Endothelial cell of umbilical vein (primary cell): ENCODE measurements around the gene CCDC106. TPM values are rescaled to one million over a fixed set of nuclear protein-coding genes. Genes with fewer than 3 reads are reported as not detected.

ENCODE experiments used
- BruUV-seq: library from RNA; stranded (reverse); fragments of 400-500 nt; replicated peaks from 2 replicates; lab custom pipeline; 2021; lab: Mats Ljungman, UMichigan
- CTCF ChIA-PET: fragments of 300-600, 350-600 bp; sonication (Branson Sonifier 250); formaldehyde crosslinking; loops from one replicate; lab custom pipeline; 2021; ENCODE audit warnings: antibody characterized with exemption, inconsistent platforms; lab: Charles Lee
- POLR2A ChIA-PET: fragments of 300-600, 350-600 bp; sonication (Branson Sonifier 250); formaldehyde crosslinking; loops from one replicate; lab custom pipeline; 2021; ENCODE audit warnings: antibody characterized with exemption, inconsistent platforms; lab: Charles Lee
- DNase-seq: peaks from one replicate; pipeline ENCODE4 v3.0.0-alpha.2; 2011; ENCODE audit warnings: low read depth, low spot score
- FAIRE-seq: peaks from 2 replicates; lab custom pipeline; 2011; peaks lifted over from hg19 to GRCh38; lab: Jason Lieb, UNC
- H2AFZ ChIP-seq: 2 replicates; pipeline ENCODE4 v1.6.0; 2012; ENCODE audit warnings: low read depth, low read length, control low read depth, inconsistent platforms
- H3K27ac ChIP-seq: 2 replicates; pipeline ENCODE4 v1.5.1; 2011; ENCODE audit warnings: low read depth, mild to moderate bottlenecking, control low read depth, low read length, moderate library complexity; ENCODE audit not compliant: insufficient read depth
- H3K27me3 ChIP-seq, 2 experiments: 2 replicates each; pipeline versions ENCODE4 v1.6.0 to v1.6.1; 2011; ENCODE audit warnings: low read length in 2 of 2, mixed read lengths in 1 of 2; ENCODE audit not compliant: control insufficient read depth in 2 of 2, insufficient read depth in 2 of 2
- H3K36me3 ChIP-seq, 2 experiments: 2 replicates in 1 of 2; 3 replicates in 1 of 2; pipeline ENCODE4 v1.5.1; 2011; ENCODE audit warnings: low read length in 2 of 2, mild to moderate bottlenecking in 1 of 2, moderate library complexity in 1 of 2; ENCODE audit not compliant: control insufficient read depth in 2 of 2, insufficient read depth in 2 of 2; ENCODE audit errors: extremely low read depth in 1 of 2
- H3K4me1 ChIP-seq: 3 replicates; pipeline ENCODE4 v1.5.1; 2011; ENCODE audit warnings: mild to moderate bottlenecking, low read length; ENCODE audit not compliant: control insufficient read depth, insufficient read depth; ENCODE audit errors: extremely low read depth
- H3K4me2 ChIP-seq: 2 replicates; pipeline ENCODE4 v1.6.1; 2011; ENCODE audit warnings: low read length, control low read depth, mixed read lengths; ENCODE audit not compliant: insufficient read depth
- H3K4me3 ChIP-seq, 3 experiments: fragments of 200-600 bp in 1 of 3; sonication (generic), shearing (Covaris generic) in 1 of 3; replicated peaks in 1 of 3; 2 replicates each; pipeline ENCODE4 v1.5.1; 2011 to 2016; ENCODE audit warnings: control low read depth in 3 of 3, low read length in 3 of 3, mild to moderate bottlenecking in 2 of 3, inconsistent platforms in 1 of 3, low read depth in 1 of 3, moderate library complexity in 1 of 3; ENCODE audit not compliant: insufficient read depth in 1 of 3
- H3K79me2 ChIP-seq: 2 replicates; pipeline ENCODE4 v1.6.0; 2012; ENCODE audit warnings: low read length, inconsistent platforms; ENCODE audit not compliant: control insufficient read depth, insufficient read depth
- H3K9ac ChIP-seq: replicated peaks from 2 replicates; pipeline ENCODE3; 2011; ENCODE audit warnings: low read length, control low read depth; ENCODE audit not compliant: insufficient read depth; ENCODE audit errors: extremely low read depth
- H3K9me1 ChIP-seq: replicated peaks from 3 replicates; pipeline ENCODE4 v1.6.0; 2011; ENCODE audit warnings: mild to moderate bottlenecking, low read length; ENCODE audit not compliant: control insufficient read depth, insufficient read depth; ENCODE audit errors: extremely low read depth
- H3K9me3 ChIP-seq: replicated peaks from 2 replicates; pipeline ENCODE4 v1.5.1; 2012; ENCODE audit warnings: low read length, inconsistent platforms; ENCODE audit not compliant: control insufficient read depth, insufficient read depth
- H4K20me1 ChIP-seq: replicated peaks from 2 replicates; pipeline ENCODE3; 2011; ENCODE audit warnings: mild to moderate bottlenecking, low read length; ENCODE audit not compliant: control insufficient read depth, insufficient read depth; ENCODE audit errors: extremely low read depth
- EZH2 ChIP-seq: IDR thresholded peaks from 2 replicates; pipeline ENCODE4 v1.6.1; 2012; ENCODE audit warnings: borderline replicate concordance, low read depth, mild to moderate bottlenecking, moderate library complexity, low read length, inconsistent platforms; ENCODE audit not compliant: severe bottlenecking
- FOS ChIP-seq: IDR thresholded peaks from 2 replicates; pipeline ENCODE4 v1.6.1; 2011; ENCODE audit warnings: mild to moderate bottlenecking, low read length, moderate library complexity, borderline replicate concordance; ENCODE audit not compliant: insufficient read depth
- GATA2 ChIP-seq: IDR thresholded peaks from 2 replicates; pipeline ENCODE4 v1.7.0; 2011; ENCODE audit warnings: low read depth, mild to moderate bottlenecking, moderate library complexity, mixed read lengths, low read length; ENCODE audit not compliant: insufficient read length, insufficient read depth
- JUN ChIP-seq: IDR thresholded peaks from 2 replicates; pipeline ENCODE4 v1.6.1; 2011; ENCODE audit warnings: borderline replicate concordance, low read depth; ENCODE audit not compliant: insufficient read length, insufficient read depth
- MYC ChIP-seq: IDR thresholded peaks from one replicate; pipeline ENCODE4 v1.6.1; 2011; ENCODE audit warnings: mild to moderate bottlenecking, low read depth, low read length
- POLR2A ChIP-seq: IDR thresholded peaks from 2 replicates; pipeline ENCODE4 v1.6.1; 2012; ENCODE audit warnings: low read depth, mild to moderate bottlenecking, control low read depth, low read length
- POLR2AphosphoS5 ChIP-seq: IDR thresholded peaks from 2 replicates; pipeline ENCODE4 v1.6.1; 2012; ENCODE audit warnings: low read depth, mild to moderate bottlenecking, control low read depth, low read length, moderate library complexity; ENCODE audit not compliant: insufficient read depth
- dilution Hi-C: fragments of 300-500 bp; cut with MboI; formaldehyde crosslinking; loops from one replicate; pipeline ENCODE4 v1.15.0; 2019; ENCODE audit warnings: low sequenced_read_pairs; ENCODE audit not compliant: extremely low pct_ligation_motif_present
- intact Hi-C: fragments of 100-400 bp; cut with micrococcal nuclease; formaldehyde crosslinking; loops from one replicate; pipeline ENCODE4 v1.10.0; 2022
- polyA plus RNA-seq, 4 experiments: library from polyadenylated mRNA; depleted of rRNA in 3 of 4; stranded (reverse) in 3 of 4; unstranded in 1 of 4; fragments of >200 nt; gene quantifications; 2 replicates each; pipeline versions ENCODE4 v1.2.1 to v1.2.3, GENCODE V29; 2011 to 2012; ENCODE audit warnings: missing spikeins in 1 of 4
- total RNA-seq: library from RNA; stranded (reverse); gene quantifications from 2 replicates; pipeline ENCODE4 v1.2.3, GENCODE V29; 2021
- TF ChIP-seq, protein P1 (sequence below), 2 donors: IDR thresholded peaks; 1 replicate in 1 of 2; 2 replicates in 1 of 2; pipeline ENCODE4 v1.5.1; 2011; ENCODE audit warnings: low read length in 2 of 2, mild to moderate bottlenecking in 2 of 2, moderate library complexity in 2 of 2, control low read depth in 1 of 2, inconsistent platforms in 1 of 2, low read depth in 1 of 2; ENCODE audit not compliant: insufficient read depth in 1 of 2; ENCODE audit errors: extremely low read depth in 1 of 2
- TF ChIP-seq, protein P2 (sequence below): IDR thresholded peaks from 2 replicates; pipeline ENCODE4 v1.6.1; 2011; ENCODE audit not compliant: insufficient read depth, insufficient read length

CCDC106 gene
- total and polyA plus RNA-seq, 2 donors (not counting 3 experiments of a cell fraction or from before 2014, with no cell fraction given), result 11.8 to 12.0 TPM

DNA sequence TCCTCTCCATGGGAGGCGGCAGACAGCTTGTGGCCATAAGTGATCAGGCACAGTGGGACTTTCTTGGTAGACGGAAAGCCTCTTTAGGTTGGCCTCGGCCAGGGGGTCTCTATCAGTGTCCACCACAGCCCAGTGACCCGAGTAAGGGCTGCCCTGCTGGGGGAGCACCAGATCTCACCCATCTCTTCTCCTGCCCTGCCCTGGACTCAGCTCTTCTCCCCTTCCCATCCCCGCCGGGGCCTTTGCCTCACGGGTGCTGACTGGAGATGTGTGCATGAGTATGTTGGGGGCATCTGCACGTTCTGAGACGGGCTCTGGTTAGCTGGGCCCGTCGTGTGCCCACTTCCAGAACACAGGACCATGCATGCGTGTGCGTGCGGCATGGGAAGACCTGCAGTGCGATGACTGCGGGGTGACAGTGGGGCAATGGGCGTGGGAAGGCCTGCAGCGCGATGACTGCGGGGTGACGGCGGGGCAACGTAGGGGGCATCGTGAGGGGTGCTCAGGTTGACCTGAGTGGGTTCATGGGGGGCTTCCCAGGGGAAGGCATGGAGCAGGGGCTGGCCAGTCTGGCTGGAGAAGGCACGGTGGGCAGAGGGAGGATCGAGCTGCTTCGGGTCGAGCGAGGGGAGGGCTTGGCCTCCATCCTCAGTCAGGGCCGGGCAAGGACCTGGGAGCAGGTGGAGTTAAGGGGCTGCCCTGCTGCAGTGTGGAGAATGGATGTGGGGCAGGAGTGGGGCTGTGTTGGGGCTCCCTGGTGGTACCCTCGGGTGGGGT lies 42.9 kb downstream of the CCDC106 start:
- TF ChIP-seq POLR2A, result no peak
- no peak for TF ChIP-seq JUN
- TF ChIP-seq, protein P1, sequence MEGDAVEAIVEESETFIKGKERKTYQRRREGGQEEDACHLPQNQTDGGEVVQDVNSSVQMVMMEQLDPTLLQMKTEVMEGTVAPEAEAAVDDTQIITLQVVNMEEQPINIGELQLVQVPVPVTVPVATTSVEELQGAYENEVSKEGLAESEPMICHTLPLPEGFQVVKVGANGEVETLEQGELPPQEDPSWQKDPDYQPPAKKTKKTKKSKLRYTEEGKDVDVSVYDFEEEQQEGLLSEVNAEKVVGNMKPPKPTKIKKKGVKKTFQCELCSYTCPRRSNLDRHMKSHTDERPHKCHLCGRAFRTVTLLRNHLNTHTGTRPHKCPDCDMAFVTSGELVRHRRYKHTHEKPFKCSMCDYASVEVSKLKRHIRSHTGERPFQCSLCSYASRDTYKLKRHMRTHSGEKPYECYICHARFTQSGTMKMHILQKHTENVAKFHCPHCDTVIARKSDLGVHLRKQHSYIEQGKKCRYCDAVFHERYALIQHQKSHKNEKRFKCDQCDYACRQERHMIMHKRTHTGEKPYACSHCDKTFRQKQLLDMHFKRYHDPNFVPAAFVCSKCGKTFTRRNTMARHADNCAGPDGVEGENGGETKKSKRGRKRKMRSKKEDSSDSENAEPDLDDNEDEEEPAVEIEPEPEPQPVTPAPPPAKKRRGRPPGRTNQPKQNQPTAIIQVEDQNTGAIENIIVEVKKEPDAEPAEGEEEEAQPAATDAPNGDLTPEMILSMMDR (IDR thresholded peaks at IDR 0.05; ENCODE audit: extremely low read depth in 1 of 2, insufficient read depth in 1 of 2, low read depth in 1 of 2, low read length in 2 of 2), result no peak
- TF ChIP-seq EZH2, result no peak
- no peak for TF ChIP-seq MYC
- TF ChIP-seq POLR2AphosphoS5, result no peak
- no peak for TF ChIP-seq GATA2
- no peak for TF ChIP-seq FOS
- TF ChIP-seq, protein P2, sequence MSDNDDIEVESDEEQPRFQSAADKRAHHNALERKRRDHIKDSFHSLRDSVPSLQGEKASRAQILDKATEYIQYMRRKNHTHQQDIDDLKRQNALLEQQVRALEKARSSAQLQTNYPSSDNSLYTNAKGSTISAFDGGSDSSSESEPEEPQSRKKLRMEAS, result no peak
- POLR2A ChIA-PET, result no interaction called here
- Histone ChIP-seq H3K9me1 (no peaks in the 10 kb centered on the region), H4K20me1 (no peaks in the 10 kb centered on the region), H3K4me1 (no peaks in the 10 kb centered on the region), H3K27me3 (no peaks in the 10 kb centered on the region), H3K79me2 (peaks cover 10% of the 10 kb centered on the region), H3K27ac (no peak overlapping the region), H3K4me2 (no peak overlapping the region), H3K9me3 (no peaks in the 10 kb centered on the region), H3K4me3 (no peak overlapping the region), H2AFZ (no peak overlapping the region), H3K9ac (no peak overlapping the region), H3K36me3 (peaks cover 4 to 57% of the 10 kb centered on the region in 2 experiments)
- no peak for DNase-seq
- dilution Hi-C loops (no loop called here), intact Hi-C loops (no loop called here)
- CTCF ChIA-PET, result interaction anchor here (0.6 kb wide), 1 partner anchor 753 kb away, joined by 4 read pairs; no protein-coding TSS in a partner anchor
- no TSS peak for BruUV-seq
- no peak for FAIRE-seq
